GM23248 (cell line): ENCODE data around the gene LDLRAD3. TPM values are rescaled to one million over a fixed set of nuclear protein-coding genes. Genes with fewer than 3 reads are reported as not detected.

Experiments used
- DNase-seq: peaks from one replicate; pipeline ENCODE4 v3.0.0-alpha.2; 2015
- H2AFZ ChIP-seq: fragments of 200-600 bp; sonication (generic); 2 replicates; pipeline ENCODE4 v1.6.1; 2016; ENCODE audit warnings: antibody characterized with exemption
- H3F3A ChIP-seq: fragments of 200-600 bp; sonication (generic); 2 replicates; pipeline ENCODE4 v1.6.1; 2016; ENCODE audit warnings: mild to moderate bottlenecking, antibody characterized with exemption, mixed run types; ENCODE audit not compliant: insufficient read depth
- H3K27ac ChIP-seq: fragments of 200-600 bp; sonication (generic); 2 replicates; pipeline ENCODE4 v1.5.1; 2016; ENCODE audit warnings: mild to moderate bottlenecking
- H3K27me3 ChIP-seq: fragments of 200-600 bp; sonication (generic); replicated peaks from 2 replicates; pipeline ENCODE4 v1.6.1; 2016; ENCODE audit warnings: mild to moderate bottlenecking; ENCODE audit not compliant: insufficient read depth
- H3K36me3 ChIP-seq: fragments of 200-600 bp; sonication (generic); 2 replicates; pipeline ENCODE4 v1.6.1; 2016; ENCODE audit warnings: low read depth, mild to moderate bottlenecking
- H3K4me1 ChIP-seq: fragments of 200-600 bp; sonication (generic); 2 replicates; pipeline ENCODE4 v1.6.1; 2016; ENCODE audit warnings: mild to moderate bottlenecking; ENCODE audit not compliant: insufficient read depth
- H3K4me2 ChIP-seq: fragments of 200-600 bp; sonication (generic); one replicate; pipeline ENCODE4 v1.6.1; 2016; ENCODE audit warnings: mild to moderate bottlenecking; ENCODE audit not compliant: unreplicated experiment
- H3K4me3 ChIP-seq: fragments of 200-600 bp; sonication (generic); 2 replicates; pipeline ENCODE4 v1.5.1; 2016; ENCODE audit warnings: mild to moderate bottlenecking
- H3K79me2 ChIP-seq: fragments of 200-600 bp; sonication (generic); 2 replicates; pipeline ENCODE4 v1.6.1; 2016; ENCODE audit warnings: mild to moderate bottlenecking; ENCODE audit not compliant: insufficient read depth
- H3K9ac ChIP-seq: fragments of 200-600 bp; sonication (generic); 2 replicates; pipeline ENCODE4 v1.6.1; 2016; ENCODE audit warnings: mild to moderate bottlenecking
- H3K9me2 ChIP-seq: fragments of 200-600 bp; sonication (generic); 2 replicates; pipeline ENCODE4 v1.6.1; 2016; ENCODE audit warnings: mixed run types, mild to moderate bottlenecking, moderate library complexity; ENCODE audit not compliant: insufficient read depth
- H3K9me3 ChIP-seq: fragments of 200-600 bp; sonication (generic); one replicate; pipeline ENCODE4 v1.6.1; 2017; ENCODE audit warnings: low read depth
- H4K20me1 ChIP-seq: fragments of 200-600 bp; sonication (generic); 2 replicates; pipeline ENCODE4 v1.6.0; 2016; ENCODE audit not compliant: insufficient read depth
- EZH2 ChIP-seq: fragments of 200-600 bp; sonication (generic); IDR thresholded peaks from 2 replicates; pipeline ENCODE4 v1.6.1; 2018; ENCODE audit warnings: antibody characterized with exemption, mild to moderate bottlenecking; ENCODE audit not compliant: insufficient read depth, poor library complexity, severe bottlenecking
- EZH2phosphoT487 ChIP-seq: fragments of 200-600 bp; sonication (generic); IDR thresholded peaks from 2 replicates; pipeline ENCODE4 v1.6.1; 2018; ENCODE audit warnings: antibody characterized with exemption, moderate library complexity, mild to moderate bottlenecking, low read depth; ENCODE audit not compliant: insufficient read depth
- WGBS, 2 experiments: methylation state at CpG; one replicate each; pipeline ENCODE4 v1.1.6; 2015 to 2017; ENCODE audit warnings: low lambda C conversion rate in 2 of 2, low coverage in 1 of 2; ENCODE audit errors: missing lambda C conversion rate in 2 of 2; 5-methylcytosine and 5-hydroxymethylcytosine counted together
- in situ Hi-C: fragments of 300-500 bp; cut with MboI; formaldehyde crosslinking; loops from 2 replicates; pipeline ENCODE4 v1.15.0; 2020
- polyA plus RNA-seq: library from polyadenylated mRNA; unstranded; fragments of >200 nt; fragmentation: Nextera tagmentation; extraction: Ambion mirVana; gene quantifications from 2 replicates; pipeline ENCODE4 v1.2.1, GENCODE V29; 2016
- total RNA-seq: library from RNA; depleted of rRNA; stranded (reverse); fragments of >200 nt; shearing (Covaris generic); gene quantifications from 2 replicates; pipeline ENCODE4 v1.2.3, GENCODE V29; 2014

Gene LDLRAD3
- total and polyA plus RNA-seq, 2 experiments from 2014 or later = 6.2 to 6.6 TPM

DNA sequence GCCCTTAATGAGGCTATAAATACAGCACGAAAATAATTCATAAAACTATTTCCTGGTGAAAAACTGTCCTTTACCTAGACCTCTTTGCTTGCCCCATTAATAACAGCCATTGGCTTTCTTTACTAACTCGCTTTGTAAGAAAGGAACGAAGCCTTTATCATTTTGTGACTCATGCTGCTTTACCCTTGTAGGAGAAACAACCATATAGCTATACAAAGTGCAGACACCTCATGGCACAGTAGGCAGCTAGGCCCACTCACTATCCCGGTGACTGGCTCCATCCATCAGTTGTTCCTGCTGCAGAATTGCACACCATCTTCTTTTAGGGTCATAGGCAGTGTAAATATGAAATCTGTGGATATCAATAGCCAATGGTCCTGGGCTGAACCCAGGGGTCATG, 85.8 kb downstream of the LDLRAD3 start:
- Histone ChIP-seq H3K9me3 (no peaks in the 10 kb centered on the region), H3K27ac (no peak overlapping the region), H3K27me3 (no peaks in the 10 kb centered on the region), H3K79me2 (0 out of 2 replicates have a peak, but pooled peaks cover 6% of the 10 kb centered on the region), H3F3A (no peaks in the 10 kb centered on the region), H3K4me3 (no peak overlapping the region), H3K4me1 (peaks cover 9% of the 10 kb centered on the region), H3K9ac (no peak overlapping the region), H4K20me1 (no peaks in the 10 kb centered on the region), H3K4me2 (no peak overlapping the region), H3K36me3 (no peaks in the 10 kb centered on the region), H2AFZ (no peak overlapping the region), H3K9me2 (no peaks in the 10 kb centered on the region)
- in situ Hi-C loops = loop anchor here (10.0 kb wide), 2 partner anchors 225 to 415 kb away; partner anchors contain the start of gene FJX1
- no peak for DNase-seq
- TF ChIP-seq EZH2 = no peak
- no peak for TF ChIP-seq EZH2phosphoT487
- 83 to 92% methylated on average over 4 of the region's 4 CpGs for WGBS, 2 experiments

GRCh38 chr11:36030731-36031281, 86.9 kb downstream of the LDLRAD3 start:
- in situ Hi-C loops = loop anchor here (10.0 kb wide), 2 partner anchors 224 to 416 kb away; partner anchors contain the start of gene FJX1
- H3K27me3 ChIP-seq = no peaks in the 10 kb centered on the region
- no peaks in the 10 kb centered on the region for H3K9me3 ChIP-seq
- H3K4me3 ChIP-seq = no peak overlapping the region
- no peak overlapping the region for H2AFZ ChIP-seq
- no peaks in the 10 kb centered on the region for H3K9me2 ChIP-seq
- no peaks in the 10 kb centered on the region for H4K20me1 ChIP-seq
- TF ChIP-seq EZH2 (no peak), EZH2phosphoT487 (no peak)
- no peak overlapping the region for H3K27ac ChIP-seq
- no peak overlapping the region for H3K9ac ChIP-seq
- H3K79me2 ChIP-seq = 0 out of 2 replicates have a peak, but pooled peaks cover 6% of the 10 kb centered on the region
- no peaks in the 10 kb centered on the region for H3F3A ChIP-seq
- H3K36me3 ChIP-seq = no peaks in the 10 kb centered on the region
- H3K4me1 ChIP-seq = peaks cover 18% of the 10 kb centered on the region
- DNase-seq = peak; percentile 31
- peak overlapping the region; percentile 1 for H3K4me2 ChIP-seq
- WGBS, 2 experiments = 24 to 44% methylated on average over 1 of the region's 1 CpG

- no peak overlapping the region for H3K4me2 ChIP-seq
- H4K20me1 ChIP-seq = no peaks in the 10 kb centered on the region
- H3K79me2 ChIP-seq = 0 out of 2 replicates have a peak, but pooled peaks cover 6% of the 10 kb centered on the region
- H3K27ac ChIP-seq = no peak overlapping the region
- no peak for TF ChIP-seq EZH2
- no peak for TF ChIP-seq EZH2phosphoT487
- no peaks in the 10 kb centered on the region for H3K9me3 ChIP-seq
- in situ Hi-C loops = loop anchor here (10.0 kb wide), 2 partner anchors 222 to 418 kb away; partner anchors contain the start of gene FJX1
- no peak overlapping the region for H3K4me3 ChIP-seq
- H3K36me3 ChIP-seq = no peaks in the 10 kb centered on the region
- 83 to 84% methylated on average over 9 of the region's 9 CpGs for WGBS, 2 experiments
- DNase-seq = no peak
- no peaks in the 10 kb centered on the region for H3F3A ChIP-seq
- no peak overlapping the region for H2AFZ ChIP-seq
- H3K9me2 ChIP-seq = no peaks in the 10 kb centered on the region
- H3K27me3 ChIP-seq = no peaks in the 10 kb centered on the region
- peaks cover 24% of the 10 kb centered on the region for H3K4me1 ChIP-seq
- no peak overlapping the region for H3K9ac ChIP-seq
Observed at GRCh38 chr11:36033082-36033751, 89.4 kb downstream of the LDLRAD3 start.

DNA sequence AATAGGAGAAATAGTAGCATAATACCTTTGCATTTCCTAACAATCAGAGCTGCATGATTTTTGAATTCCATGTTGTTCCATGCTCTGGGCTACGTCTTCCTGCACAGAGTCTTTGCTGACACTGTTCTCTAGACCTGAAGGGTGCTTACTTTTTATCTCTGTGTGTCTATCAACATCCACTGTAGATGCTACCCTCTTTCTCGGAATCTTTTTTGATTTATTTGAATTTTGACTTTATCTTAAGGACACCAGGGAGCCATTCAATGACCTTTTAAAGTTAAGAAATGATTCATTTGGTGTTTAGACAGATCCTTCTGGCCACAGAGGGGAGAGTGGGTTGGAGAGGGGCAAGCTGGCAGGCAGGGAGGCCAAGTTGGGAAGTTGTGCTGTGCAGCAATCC, 90.1 kb downstream of the LDLRAD3 start:
- 98 to 99% methylated on average over 2 of the region's 2 CpGs for WGBS, 2 experiments
- no peak overlapping the region for H2AFZ ChIP-seq
- H3F3A ChIP-seq = no peaks in the 10 kb centered on the region
- H3K4me2 ChIP-seq = no peak overlapping the region
- no peaks in the 10 kb centered on the region for H3K9me2 ChIP-seq
- no peaks in the 10 kb centered on the region for H3K27me3 ChIP-seq
- H3K36me3 ChIP-seq = no peaks in the 10 kb centered on the region
- 0 out of 2 replicates have a peak, but pooled peaks cover 6% of the 10 kb centered on the region for H3K79me2 ChIP-seq
- no peak overlapping the region for H3K4me3 ChIP-seq
- H3K9me3 ChIP-seq = no peaks in the 10 kb centered on the region
- H3K9ac ChIP-seq = no peak overlapping the region
- H3K27ac ChIP-seq = no peak overlapping the region
- no peaks in the 10 kb centered on the region for H4K20me1 ChIP-seq
- TF ChIP-seq EZH2 (no peak), EZH2phosphoT487 (no peak)
- peaks cover 24% of the 10 kb centered on the region for H3K4me1 ChIP-seq
- DNase-seq = no peak
- in situ Hi-C loops = loop anchor here (10.0 kb wide), 2 partner anchors 221 to 419 kb away; partner anchors contain the start of gene FJX1
